Activated CD8-positive, alpha-beta memory T cell treated with anti-CD3 and anti-CD28 coated beads, Interleukin-2, amount 50 U/mL, for 48 hours (primary cell): ENCODE results near the gene GRIN2D.
"Not testable (repeated sequence)": the region's sequence is repeated elsewhere in the genome, so short reads cannot be mapped to it uniquely, and the experiment has no call there.

Source experiments
- DNase-seq: peaks from one replicate; pipeline ENCODE4 v3.0.0-alpha.2; 2020

The GRIN2D gene

GRCh38 chr19:48372904-48373303 is 20.6 kb upstream of the GRIN2D start:
- no peak for DNase-seq

DNA sequence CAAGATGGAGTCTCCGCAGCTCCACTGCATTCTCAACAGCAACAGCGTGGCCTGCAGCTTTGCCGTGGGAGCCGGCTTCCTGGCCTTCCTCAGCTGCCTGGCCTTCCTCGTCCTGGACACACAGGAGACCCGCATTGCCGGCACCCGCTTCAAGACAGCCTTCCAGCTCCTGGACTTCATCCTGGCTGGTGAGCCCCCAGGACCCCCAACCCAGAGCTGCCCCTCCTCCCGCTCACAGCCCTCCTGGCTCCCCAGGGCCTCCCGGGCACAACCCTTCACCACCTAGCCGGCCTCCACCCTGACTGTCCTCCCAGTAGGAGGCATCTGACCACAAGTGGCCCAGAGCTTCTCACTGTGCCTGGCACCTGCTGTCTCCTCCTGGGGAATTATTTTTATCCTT is 19.9 kb upstream of the GRIN2D start:
- DNase-seq = no peak

- no peak for DNase-seq
Observed at GRCh38 chr19:48378194-48378570, 15.3 kb upstream of the GRIN2D start.

DNA sequence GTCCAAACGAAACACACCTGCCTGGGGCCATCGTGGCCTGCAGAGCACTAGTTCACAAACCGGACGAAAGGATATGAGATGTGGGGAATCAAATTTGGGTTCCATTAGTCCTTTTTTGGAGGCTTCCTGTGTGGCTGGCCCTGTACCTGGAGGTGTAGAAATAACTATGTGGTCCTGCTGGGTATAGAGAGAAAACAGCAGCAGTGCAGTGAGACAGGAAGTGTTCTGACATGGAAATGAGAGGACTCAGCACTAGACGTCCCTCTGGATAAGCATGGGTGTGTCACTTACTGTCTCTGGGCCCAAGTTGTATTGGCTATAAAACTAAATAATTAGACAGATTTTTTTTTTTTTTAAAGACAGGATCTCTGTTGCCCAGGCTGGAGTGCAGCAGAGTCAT is 14.4 kb upstream of the GRIN2D start:
- DNase-seq = no peak

- DNase-seq = no peak
Observed at GRCh38 chr19:48381178-48381950, 12.1 kb upstream of the GRIN2D start.

GRCh38 chr19:48382286-48382685 is 11.2 kb upstream of the GRIN2D start:
- DNase-seq = no peak

DNA sequence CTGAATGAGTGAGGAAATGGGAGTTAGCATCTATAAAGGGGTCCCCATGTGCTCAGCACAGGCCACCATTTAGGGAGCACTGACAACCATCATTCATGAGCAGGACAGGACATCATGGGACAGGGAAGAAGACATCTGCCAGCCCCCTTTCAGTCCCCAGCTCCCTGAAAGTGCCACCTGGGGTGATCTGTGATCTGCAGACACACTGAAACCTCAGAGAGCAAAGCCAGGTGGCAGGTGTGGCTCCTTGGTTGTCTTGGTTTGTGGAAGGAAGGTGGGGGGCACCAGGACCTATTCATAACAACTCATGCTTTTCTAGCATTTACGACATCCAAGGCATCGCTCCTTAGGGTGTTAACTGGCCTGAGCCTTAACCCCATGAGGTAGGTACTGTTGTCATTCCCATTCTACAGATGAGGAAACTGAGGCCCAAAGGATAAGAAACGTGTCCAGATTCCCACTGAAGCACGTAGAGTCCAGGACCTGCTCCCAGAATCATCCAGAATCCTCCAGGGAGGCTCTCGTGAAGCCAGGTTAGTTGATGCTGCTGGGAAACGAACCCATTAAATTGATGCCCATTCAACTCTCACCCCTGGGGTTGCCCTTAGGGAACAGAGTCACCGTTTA is 7.9 kb upstream of the GRIN2D start:
- no peak for DNase-seq

DNA sequence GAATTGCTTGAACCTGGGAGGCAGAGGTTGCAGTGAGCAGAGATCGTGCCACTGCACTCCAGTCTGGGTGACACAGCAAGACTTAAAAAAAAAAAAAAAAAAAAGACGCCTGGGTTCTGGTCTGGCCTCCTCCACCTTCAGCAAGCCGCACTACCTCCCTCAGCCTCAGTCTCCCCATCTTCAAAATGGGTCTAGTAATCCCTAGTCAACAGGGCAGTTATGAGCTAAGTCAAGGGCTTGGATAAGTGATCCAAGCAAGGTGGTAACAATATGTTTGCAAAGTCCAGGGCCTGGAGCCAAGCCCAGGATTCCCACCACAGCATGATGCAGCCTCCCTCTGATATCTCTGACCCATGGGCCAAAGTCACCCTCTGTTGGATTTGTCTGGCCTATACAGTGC is 6.5 kb upstream of the GRIN2D start:
- DNase-seq = no peak

DNA sequence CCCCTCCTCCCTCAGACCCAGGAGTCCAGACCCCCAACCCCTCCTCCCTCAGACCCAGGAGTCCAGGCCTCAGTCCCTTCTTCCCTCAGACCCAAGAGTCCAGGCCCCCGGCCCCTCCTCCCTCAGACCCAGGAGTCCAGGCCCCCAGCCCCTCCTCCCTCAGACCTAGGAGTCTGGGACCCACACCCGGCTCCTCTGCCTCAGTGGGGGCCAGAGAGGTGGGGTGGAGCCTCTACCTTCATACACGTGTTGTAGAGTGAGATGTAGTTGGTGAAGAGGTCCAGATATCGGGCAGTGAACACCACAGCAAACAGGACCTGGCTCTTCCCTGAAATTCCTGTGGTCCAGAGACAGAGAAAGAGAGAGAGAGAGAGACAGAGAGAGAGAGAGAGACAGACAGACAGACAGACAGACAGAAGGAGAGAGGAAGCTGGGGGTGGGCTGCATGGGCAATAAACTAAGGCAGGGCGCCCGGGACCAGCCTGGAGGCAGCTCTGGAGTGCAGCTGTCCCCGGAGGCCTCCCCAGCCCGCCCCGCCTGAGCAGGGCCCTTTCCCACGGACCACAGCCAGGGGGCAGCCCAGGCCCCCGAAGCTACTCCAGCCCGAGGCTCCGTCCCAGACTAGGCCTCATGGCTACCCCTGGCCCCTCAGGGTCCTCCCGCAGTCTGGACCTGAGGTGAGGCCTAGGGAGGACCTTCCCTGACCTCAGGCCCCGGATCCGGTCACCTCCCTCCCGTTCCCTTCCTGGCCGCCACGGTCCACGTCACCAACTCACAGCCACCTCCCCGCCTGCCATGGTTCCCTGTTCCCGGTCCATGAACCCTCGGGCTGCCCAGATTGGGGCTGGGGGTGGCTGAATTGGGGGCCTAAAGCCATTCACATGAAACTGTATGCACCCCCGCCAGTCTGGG is 3.0 kb upstream of the GRIN2D start:
- DNase-seq = peak; percentile 82

DNA sequence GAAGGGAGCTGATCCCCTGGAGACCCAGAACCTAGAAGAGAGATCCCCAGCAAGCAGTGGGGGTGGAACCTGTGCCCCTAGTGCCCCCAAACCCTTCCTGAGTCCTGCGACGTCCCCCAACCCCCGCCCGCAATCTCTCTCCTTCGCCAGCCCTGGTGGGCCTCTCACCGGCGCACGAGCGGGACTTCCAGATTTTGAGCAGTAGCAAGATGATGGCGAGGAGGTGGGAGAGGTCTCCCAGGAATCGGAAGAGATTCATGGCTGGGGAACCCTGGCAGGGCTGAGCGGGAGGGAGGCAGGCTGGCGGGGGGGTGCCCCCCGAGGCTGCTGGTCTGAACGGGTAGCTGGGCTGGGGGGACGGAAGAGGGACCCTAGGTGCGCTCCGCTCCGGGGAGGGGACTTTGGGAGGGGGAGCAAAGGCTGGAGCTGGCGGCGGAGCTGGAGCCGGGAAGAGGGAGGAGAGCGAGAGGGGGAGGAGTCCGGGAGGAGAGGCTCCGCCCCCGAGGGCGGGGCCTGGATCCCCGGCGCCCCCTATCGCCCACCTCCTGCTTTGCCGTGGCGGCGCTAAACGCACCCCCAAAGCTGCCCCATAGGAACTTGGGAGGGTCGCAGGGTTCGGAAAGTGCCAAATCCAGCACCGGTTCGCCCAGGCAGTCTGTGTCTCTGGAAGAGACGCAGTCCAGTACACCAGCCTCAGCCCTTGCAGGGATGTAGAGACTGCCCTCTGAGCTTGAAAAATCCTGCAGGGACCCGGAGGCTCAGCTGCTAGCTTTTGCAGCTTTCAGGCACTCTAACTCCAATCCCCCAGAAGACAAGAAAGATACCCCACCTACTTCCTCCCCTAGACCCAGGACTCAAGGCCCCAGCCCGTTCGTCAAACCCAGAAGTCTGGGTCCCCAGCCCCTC is 2.1 kb upstream of the GRIN2D start, which contains the start of gene KDELR1:
KDELR1 (minus strand) TSS at position 452 of the 906 bp plus-strand sequence; CDS start at position 259, 193 bp downstream.
- peak; percentile 96 for DNase-seq

DNA sequence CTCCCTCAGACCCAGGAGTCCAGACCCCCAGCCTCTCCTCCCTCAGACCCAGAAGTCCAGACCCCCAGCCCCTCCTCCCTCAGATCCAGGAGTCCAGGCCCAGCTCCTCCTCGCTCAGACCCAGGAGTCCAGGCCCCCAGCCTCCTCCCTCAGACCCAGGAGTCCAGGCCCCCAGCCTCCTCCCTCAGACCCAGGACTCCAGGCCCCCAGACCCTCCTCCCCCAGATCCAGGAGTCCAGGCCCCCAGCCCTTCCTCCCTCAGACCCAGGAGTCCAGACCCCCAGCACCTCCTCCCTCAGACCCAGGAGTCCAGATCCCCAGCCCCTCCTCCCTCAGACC is 1.5 kb upstream of the GRIN2D start:
- DNase-seq = not testable (repeated sequence)

DNA sequence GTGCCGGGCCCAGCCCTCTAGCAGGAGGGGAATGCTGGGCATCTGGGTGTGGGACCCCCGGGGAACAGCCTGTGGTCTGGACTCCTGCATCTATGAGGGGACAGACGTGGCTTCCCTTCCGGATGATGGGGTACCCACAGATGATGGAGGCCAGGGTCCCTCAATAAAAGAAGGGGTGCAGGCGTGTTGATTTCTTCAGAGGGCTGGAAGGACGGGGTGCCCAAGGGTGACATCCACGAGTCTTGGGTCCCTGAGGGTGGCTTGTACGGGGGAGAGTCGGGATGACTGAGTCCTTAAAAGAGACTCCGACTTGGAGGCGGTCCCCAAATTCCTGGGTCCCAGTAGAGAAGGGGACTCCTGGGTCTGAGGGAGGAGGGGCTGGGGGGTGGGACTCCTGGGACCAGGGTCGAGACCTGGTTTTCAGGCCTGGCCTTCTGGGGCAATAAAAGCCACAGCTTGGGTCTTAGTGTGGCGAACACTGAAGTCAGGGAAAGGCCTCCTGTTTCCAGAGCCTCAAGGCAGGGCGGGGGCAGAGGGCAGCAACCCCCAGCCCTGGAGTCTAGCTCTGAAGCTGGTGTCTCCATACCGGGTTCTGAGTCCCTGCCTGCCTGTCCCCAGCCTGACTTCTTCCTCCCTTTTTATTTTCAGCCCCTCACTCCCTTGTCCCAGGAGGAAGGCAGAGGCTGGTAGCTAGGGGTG is 459 bp upstream of the GRIN2D start:
- DNase-seq = no peak

DNA sequence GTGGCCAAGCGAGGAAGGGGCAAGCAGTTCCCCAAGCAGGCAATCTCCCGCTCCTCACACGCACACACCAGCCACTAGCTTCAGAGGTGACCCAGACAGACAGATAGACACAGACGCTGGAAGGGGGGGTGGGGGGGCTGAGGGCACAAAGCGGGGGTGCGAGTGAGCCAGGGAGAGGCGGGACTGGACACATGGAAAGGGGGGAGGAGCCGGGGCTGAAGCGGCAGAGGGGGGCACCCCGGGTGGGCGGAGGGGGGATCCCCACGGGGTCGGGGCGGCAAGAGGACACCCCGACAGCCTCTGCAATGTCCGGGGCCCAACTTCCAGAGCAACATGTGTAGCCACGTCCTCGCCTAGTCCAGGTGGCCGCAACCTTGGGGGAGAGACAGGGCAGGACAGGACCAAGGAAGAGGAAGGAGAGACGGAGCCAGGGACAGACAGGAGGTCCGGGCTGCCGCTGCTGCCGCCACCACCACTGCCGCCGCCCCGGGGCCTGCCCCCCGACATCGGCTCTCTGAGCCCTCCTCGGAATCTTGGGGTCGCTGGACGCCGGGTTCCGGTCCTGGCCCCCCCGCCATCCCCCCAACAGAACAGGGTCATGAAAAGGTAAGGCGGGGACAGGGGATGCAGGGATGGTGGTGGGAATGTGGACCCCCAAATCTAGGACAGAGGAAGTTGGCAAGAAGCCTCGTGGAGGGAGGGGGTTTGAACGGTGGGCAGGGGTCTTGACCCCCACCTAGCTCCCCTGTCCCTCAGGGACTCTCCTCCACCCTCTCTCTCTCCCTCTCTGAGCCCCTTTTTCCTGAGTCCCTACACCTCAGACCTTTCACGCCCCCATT is 1.1 kb downstream of the GRIN2D start:
- DNase-seq = no peak

DNA sequence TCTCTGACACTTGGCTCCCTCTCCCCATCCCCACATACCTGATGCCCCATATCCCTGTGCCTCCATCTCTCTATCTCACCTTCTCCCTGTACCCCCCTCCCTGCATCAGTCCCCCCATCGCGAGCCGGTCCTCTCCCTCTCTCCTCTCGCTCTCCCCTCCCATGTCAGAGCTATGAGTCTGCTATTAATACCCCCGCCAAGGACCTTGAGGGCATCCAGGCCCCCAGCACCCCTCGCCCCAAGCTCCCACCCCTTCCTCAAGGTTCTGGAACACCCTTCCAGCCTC is 1.6 kb downstream of the GRIN2D start:
- DNase-seq = no peak

DNA sequence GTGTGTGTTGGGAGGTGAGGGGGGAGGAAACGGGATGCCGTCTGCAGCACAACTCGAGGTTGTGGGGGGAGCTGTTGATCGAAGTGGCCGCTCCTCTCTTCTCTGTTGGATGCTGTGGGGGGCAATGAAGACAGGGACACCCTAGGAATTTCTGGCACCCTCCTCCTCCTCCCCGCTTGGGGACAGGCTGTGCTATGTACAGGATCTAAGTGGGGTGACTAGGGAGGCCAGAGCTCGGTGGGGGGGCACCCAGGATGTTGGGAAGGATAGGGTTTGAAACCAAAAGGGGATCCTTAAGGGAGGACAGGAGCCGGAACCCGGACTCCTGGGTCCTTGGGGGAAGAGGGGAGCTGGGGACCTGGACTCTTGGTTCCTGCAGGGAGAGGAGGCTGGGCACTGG is 2.0 kb downstream of the GRIN2D start:
- DNase-seq = no peak

DNA sequence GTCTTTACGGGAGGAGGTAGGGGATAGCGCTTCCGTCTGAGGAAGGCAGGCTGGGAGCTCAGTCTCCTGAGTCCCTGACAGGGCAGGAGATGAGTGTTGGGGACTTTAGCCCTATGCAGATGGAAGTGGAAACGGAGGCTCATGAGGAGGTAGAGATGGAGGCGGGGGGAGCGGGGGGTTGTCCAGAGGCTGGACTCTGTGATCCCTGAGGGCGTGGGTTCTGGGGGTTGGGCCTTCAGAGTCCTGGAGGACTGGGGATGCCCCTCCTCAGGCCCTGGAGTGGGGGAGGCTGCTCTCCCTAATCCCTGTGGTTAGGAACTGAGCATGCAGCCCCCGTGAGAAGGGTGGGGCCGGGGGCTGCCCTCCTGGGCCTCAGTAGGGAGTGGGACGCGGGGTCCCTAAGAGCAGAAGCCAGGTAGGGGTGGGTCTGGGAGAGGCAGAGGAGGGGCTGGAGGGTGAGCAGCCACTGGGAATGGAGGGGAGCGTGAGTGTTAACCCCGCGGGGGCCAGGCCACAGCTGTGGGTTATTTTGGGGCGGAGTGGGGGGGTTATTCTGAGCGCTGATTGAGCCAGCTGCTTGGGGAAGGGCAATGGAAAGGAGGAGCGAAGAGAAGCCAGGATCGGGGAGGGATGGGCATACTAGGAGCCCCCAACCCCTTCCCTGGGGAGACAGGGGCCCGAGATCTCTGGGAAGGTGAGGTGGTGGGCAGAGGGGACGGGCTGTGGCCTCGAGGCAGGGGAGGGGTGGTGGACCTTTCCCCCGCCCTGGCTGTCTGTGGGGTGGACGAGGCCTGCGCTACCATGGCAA is 2.8 kb downstream of the GRIN2D start:
- DNase-seq = no peak

- no peak for DNase-seq
Observed at GRCh38 chr19:48396824-48397176, 3.3 kb downstream of the GRIN2D start.

GRCh38 chr19:48397263-48398101 is 4.0 kb downstream of the GRIN2D start:
- DNase-seq = no peak

DNA sequence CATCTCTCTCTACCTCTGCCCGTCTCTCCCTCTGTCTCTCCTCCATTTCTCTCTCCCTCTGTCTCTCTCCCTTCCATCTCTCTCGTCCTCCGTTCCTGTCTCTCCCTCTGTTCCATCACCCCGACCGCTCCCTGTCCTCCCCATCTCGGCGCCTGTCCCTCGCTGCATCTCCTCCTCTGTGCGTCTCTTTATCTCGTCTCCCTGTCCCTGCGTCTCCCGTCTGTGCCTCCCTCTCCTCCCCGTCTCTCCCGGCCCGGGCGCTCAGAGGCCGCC is 4.6 kb downstream of the GRIN2D start:
- DNase-seq = no peak
